Astrocyte (in vitro differentiated cells and primary cell): ENCODE measurements around the gene IP6K2. TPM values are rescaled to one million over a fixed set of nuclear protein-coding genes. Genes with fewer than 3 reads are reported as not detected.

Experiments
- DNase-seq: peaks from one replicate; pipeline ENCODE4 v3.0.0-alpha.2; 2010; ENCODE audit warnings: low read depth
- FAIRE-seq: peaks from 2 replicates; lab custom pipeline; 2011; peaks lifted over from hg19 to GRCh38; lab: Jason Lieb, UNC
- H2AFZ ChIP-seq: 2 replicates; pipeline ENCODE4 v1.6.0; 2012; ENCODE audit warnings: low read depth, low read length, inconsistent platforms
- H3K27ac ChIP-seq: 2 replicates; pipeline ENCODE4 v1.5.1; 2011; ENCODE audit warnings: low read depth, low read length, inconsistent platforms
- H3K27me3 ChIP-seq: 2 replicates; pipeline ENCODE4 v1.6.0; 2011; ENCODE audit warnings: low read length, inconsistent platforms; ENCODE audit not compliant: insufficient read depth
- H3K36me3 ChIP-seq: 2 replicates; pipeline ENCODE4 v1.5.1; 2011; ENCODE audit warnings: low read length, inconsistent platforms; ENCODE audit not compliant: insufficient read depth
- H3K4me1 ChIP-seq: 2 replicates; pipeline ENCODE4 v1.5.1; 2011; ENCODE audit warnings: low read length, inconsistent platforms; ENCODE audit not compliant: insufficient read depth
- H3K4me2 ChIP-seq: 2 replicates; pipeline ENCODE4 v1.6.0; 2012; ENCODE audit warnings: low read length, inconsistent platforms
- H3K4me3 ChIP-seq: 2 replicates; pipeline ENCODE4 v1.5.1; 2011; ENCODE audit warnings: low read depth, mild to moderate bottlenecking, low read length, inconsistent platforms; ENCODE audit not compliant: insufficient read depth
- H3K79me2 ChIP-seq: 2 replicates; pipeline ENCODE4 v1.6.0; 2012; ENCODE audit warnings: mild to moderate bottlenecking, low read length, inconsistent platforms; ENCODE audit not compliant: insufficient read depth
- H3K9ac ChIP-seq: 2 replicates; pipeline ENCODE4 v1.6.0; 2012; ENCODE audit warnings: mild to moderate bottlenecking, low read length, inconsistent platforms
- H3K9me3 ChIP-seq: 2 replicates; pipeline ENCODE4 v1.5.1; 2012; ENCODE audit warnings: low read depth, mild to moderate bottlenecking, low read length, inconsistent platforms; ENCODE audit not compliant: insufficient read depth
- H4K20me1 ChIP-seq: 2 replicates; pipeline ENCODE4 v1.6.0; 2012; ENCODE audit warnings: low read length, inconsistent platforms; ENCODE audit not compliant: insufficient read depth
- H3K27ac Mint-ChIP-seq: one replicate; pipeline ENCODE4 v1.8.0; 2021; ENCODE audit warnings: mild to moderate bottlenecking, mixed read lengths; ENCODE audit not compliant: unreplicated experiment
- H3K27me3 Mint-ChIP-seq: one replicate; pipeline ENCODE4 v1.8.0; 2021; ENCODE audit warnings: low read depth, mixed read lengths; ENCODE audit not compliant: unreplicated experiment
- H3K36me3 Mint-ChIP-seq: one replicate; pipeline ENCODE4 v1.8.0; 2021; ENCODE audit warnings: low read depth, mixed read lengths; ENCODE audit not compliant: unreplicated experiment
- H3K4me1 Mint-ChIP-seq: one replicate; pipeline ENCODE4 v1.8.0; 2021; ENCODE audit warnings: low read depth, mixed read lengths; ENCODE audit not compliant: unreplicated experiment
- H3K4me3 Mint-ChIP-seq: one replicate; pipeline ENCODE4 v1.8.0; 2021; ENCODE audit warnings: mild to moderate bottlenecking, moderate library complexity, mixed read lengths; ENCODE audit not compliant: unreplicated experiment
- H3K9me3 Mint-ChIP-seq: one replicate; pipeline ENCODE4 v1.8.0; 2021; ENCODE audit warnings: mild to moderate bottlenecking, mixed read lengths; ENCODE audit not compliant: unreplicated experiment
- EZH2 ChIP-seq: IDR thresholded peaks from 2 replicates; pipeline ENCODE4 v1.6.1; 2012; ENCODE audit warnings: mild to moderate bottlenecking, low read length, inconsistent platforms; ENCODE audit not compliant: insufficient read depth
- total RNA-seq: library from RNA; stranded (reverse); gene quantifications from 2 replicates; pipeline ENCODE4 v1.2.1, GENCODE V29; 2021
- TF ChIP-seq, protein P1 (sequence below): IDR thresholded peaks from 2 replicates; pipeline ENCODE4 v1.5.1; 2011; ENCODE audit warnings: low read depth, mild to moderate bottlenecking, inconsistent platforms, low read length, moderate library complexity; ENCODE audit not compliant: insufficient read depth

The IP6K2 gene
- total RNA-seq, 1 donor from 2014 or later, result 104 TPM

DNA sequence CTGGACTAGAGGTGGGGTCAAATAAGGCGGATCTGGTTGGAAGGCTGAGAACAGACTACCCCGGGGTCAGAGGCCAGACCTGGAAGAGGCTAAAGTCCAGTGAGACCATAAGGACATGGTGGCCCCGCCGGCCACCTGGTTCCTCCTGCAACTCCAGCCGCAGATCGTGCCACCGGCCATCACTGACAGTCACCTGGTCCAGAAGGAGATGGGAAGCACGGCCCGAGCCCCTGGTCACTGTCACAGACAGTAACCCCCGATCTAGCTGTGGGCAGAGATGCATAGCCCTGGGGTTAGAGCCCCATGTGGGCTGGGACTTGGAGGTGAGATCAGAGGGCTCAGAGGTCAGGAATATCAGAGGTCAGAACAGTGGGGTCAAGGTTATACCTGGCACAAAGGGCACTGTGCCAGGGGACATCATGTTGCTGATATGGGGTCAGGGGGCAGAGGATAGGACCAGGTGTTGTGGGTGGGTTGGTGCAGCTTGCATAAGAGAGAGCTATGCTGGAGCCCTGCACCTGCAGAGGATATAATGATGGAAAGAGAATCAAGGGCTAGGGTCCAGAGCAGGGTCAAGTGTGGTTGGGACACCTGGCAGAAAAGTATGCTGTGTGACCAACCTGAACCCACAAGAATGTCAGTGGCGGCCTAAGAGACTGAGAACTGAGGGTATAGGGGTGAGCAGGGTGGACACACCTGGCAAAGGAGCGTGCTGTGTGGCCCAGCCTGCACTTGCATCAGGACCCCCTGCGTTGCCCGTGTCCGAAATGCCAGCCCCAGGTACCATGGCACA lies 63.9 kb downstream of the IP6K2 start:
- no peak overlapping the region for H3K9ac ChIP-seq
- Mint-ChIP-seq H3K27ac (no peak overlapping the region), H3K9me3 (peaks cover 3% of the 10 kb centered on the region), H3K36me3 (peaks cover 32% of the 10 kb centered on the region), H3K4me3 (no peak overlapping the region), H3K27me3 (peaks cover 10% of the 10 kb centered on the region), H3K4me1 (no peaks in the 10 kb centered on the region)
- no peaks in the 10 kb centered on the region for H3K4me1 ChIP-seq
- TF ChIP-seq EZH2, result no peak
- H3K79me2 ChIP-seq, result no peaks in the 10 kb centered on the region
- H3K27me3 ChIP-seq, result no peaks in the 10 kb centered on the region
- no peak overlapping the region for H3K4me2 ChIP-seq
- H4K20me1 ChIP-seq, result peaks cover 3% of the 10 kb centered on the region
- H2AFZ ChIP-seq, result no peak overlapping the region
- DNase-seq (no peak), FAIRE-seq (no peak)
- H3K4me3 ChIP-seq, result no peak overlapping the region
- H3K9me3 ChIP-seq, result no peaks in the 10 kb centered on the region
- H3K36me3 ChIP-seq, result no peaks in the 10 kb centered on the region
- H3K27ac ChIP-seq, result no peak overlapping the region

DNA sequence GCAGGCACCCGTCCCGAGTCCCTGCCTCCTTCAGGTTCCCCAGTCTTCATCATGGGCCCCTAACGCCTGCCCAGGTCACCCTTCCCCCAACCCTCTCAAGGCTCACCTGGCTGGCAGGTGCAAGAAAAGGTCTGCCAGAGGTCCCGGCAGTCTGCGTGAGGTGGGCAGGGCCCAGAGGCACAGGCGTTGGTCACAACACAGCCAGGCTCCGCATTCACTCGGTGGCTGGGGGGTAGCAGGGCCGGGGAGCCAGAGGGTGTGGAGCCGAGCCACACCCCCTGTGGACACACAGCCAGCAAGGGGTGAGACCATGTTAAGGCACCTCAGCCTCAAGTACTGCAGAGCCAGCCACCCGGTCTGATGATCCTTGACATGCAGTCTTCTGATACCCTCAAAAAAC lies 65.2 kb downstream of the IP6K2 start:
- Mint-ChIP-seq H3K9me3 (peaks cover 3% of the 10 kb centered on the region), H3K4me1 (no peaks in the 10 kb centered on the region), H3K36me3 (peaks cover 26% of the 10 kb centered on the region), H3K4me3 (no peak overlapping the region), H3K27ac (no peak overlapping the region), H3K27me3 (peaks cover 10% of the 10 kb centered on the region)
- DNase-seq (no peak), FAIRE-seq (no peak)
- Histone ChIP-seq H3K36me3 (no peaks in the 10 kb centered on the region), H3K27ac (no peak overlapping the region), H3K4me1 (no peaks in the 10 kb centered on the region), H3K79me2 (no peaks in the 10 kb centered on the region), H4K20me1 (peaks cover 3% of the 10 kb centered on the region), H3K4me2 (no peak overlapping the region), H3K9me3 (no peaks in the 10 kb centered on the region), H2AFZ (no peak overlapping the region), H3K4me3 (no peak overlapping the region), H3K27me3 (no peaks in the 10 kb centered on the region), H3K9ac (no peak overlapping the region)
- TF ChIP-seq EZH2, result no peak
- TF ChIP-seq, protein P1, sequence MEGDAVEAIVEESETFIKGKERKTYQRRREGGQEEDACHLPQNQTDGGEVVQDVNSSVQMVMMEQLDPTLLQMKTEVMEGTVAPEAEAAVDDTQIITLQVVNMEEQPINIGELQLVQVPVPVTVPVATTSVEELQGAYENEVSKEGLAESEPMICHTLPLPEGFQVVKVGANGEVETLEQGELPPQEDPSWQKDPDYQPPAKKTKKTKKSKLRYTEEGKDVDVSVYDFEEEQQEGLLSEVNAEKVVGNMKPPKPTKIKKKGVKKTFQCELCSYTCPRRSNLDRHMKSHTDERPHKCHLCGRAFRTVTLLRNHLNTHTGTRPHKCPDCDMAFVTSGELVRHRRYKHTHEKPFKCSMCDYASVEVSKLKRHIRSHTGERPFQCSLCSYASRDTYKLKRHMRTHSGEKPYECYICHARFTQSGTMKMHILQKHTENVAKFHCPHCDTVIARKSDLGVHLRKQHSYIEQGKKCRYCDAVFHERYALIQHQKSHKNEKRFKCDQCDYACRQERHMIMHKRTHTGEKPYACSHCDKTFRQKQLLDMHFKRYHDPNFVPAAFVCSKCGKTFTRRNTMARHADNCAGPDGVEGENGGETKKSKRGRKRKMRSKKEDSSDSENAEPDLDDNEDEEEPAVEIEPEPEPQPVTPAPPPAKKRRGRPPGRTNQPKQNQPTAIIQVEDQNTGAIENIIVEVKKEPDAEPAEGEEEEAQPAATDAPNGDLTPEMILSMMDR, result no peak

DNA sequence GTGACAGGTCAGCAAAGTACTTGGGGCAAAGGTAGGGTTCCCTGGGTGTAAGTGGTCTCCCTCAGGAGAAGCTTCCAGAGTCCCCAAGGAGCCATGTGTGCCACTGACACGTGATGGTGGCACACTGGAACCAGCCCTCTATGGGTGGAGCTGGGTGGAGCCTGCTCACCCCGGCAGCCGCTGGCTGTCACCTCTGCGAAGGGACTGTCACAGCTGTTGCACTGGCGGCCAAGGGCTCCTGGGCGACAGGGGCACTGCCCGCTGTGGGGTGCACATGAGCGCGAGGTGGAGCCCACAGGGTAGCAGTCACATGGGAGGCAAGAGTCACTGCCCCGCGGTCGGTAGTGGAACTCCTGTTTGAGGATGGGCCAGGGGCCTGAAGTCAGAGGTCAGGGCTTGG lies 66.3 kb downstream of the IP6K2 start:
- H3K9me3 Mint-ChIP-seq, result peaks cover 3% of the 10 kb centered on the region
- no peak overlapping the region for H3K4me3 ChIP-seq
- no peak overlapping the region for H3K27ac ChIP-seq
- no peak overlapping the region for H3K4me2 ChIP-seq
- no peaks in the 10 kb centered on the region for H3K4me1 Mint-ChIP-seq
- H4K20me1 ChIP-seq, result peaks cover 3% of the 10 kb centered on the region
- H3K79me2 ChIP-seq, result no peaks in the 10 kb centered on the region
- no peak for DNase-seq
- no peak overlapping the region for H3K4me3 Mint-ChIP-seq
- FAIRE-seq, result no peak
- H3K27me3 ChIP-seq, result no peaks in the 10 kb centered on the region
- H3K4me1 ChIP-seq, result no peaks in the 10 kb centered on the region
- peaks cover 16% of the 10 kb centered on the region for H3K27me3 Mint-ChIP-seq
- H3K27ac Mint-ChIP-seq, result no peak overlapping the region
- H3K36me3 ChIP-seq, result no peaks in the 10 kb centered on the region
- H2AFZ ChIP-seq, result no peak overlapping the region
- peaks cover 26% of the 10 kb centered on the region for H3K36me3 Mint-ChIP-seq
- TF ChIP-seq, protein P1, result no peak
- no peak for TF ChIP-seq EZH2
- no peak overlapping the region for H3K9ac ChIP-seq
- no peaks in the 10 kb centered on the region for H3K9me3 ChIP-seq
